Measurements from ENCODE around the gene CDH13. TPM values are rescaled to one million over a fixed set of nuclear protein-coding genes. Genes with fewer than 3 reads are reported as not detected.

Gene CDH13
- total RNA-seq, 1 experiment from 2014 or later: 0.56 TPM

GRCh38 chr16:83586036-83586435, 959.3 kb downstream of the CDH13 start:
- Histone ChIP-seq H3K36me3 (ENCODE audit: insufficient read depth, low read length) (no peaks in the 10 kb centered on the region), H3K4me3 (ENCODE audit: low read length) (no peak overlapping the region), H3K9me3 (ENCODE audit: low read length) (no peaks in the 10 kb centered on the region), H3K79me2 (ENCODE audit: low read length) (no peaks in the 10 kb centered on the region), H2AFZ (ENCODE audit: low read length) (no peak overlapping the region), H3K4me2 (ENCODE audit: low read depth, low read length, poor library complexity, severe bottlenecking) (no peak overlapping the region), H3K9ac (ENCODE audit: low read length) (no peak overlapping the region), H3K9me2 (replicated peaks; ENCODE audit: insufficient read depth, low read length) (no peaks in the 10 kb centered on the region), H4K20me1 (ENCODE audit: insufficient read depth, low read depth, low read length) (no peaks in the 10 kb centered on the region), H3K27me3 (ENCODE audit: low read length) (no peaks in the 10 kb centered on the region), H3K27ac (ENCODE audit: low read length) (no peak overlapping the region), H3K4me1 (ENCODE audit: low read length) (no peaks in the 10 kb centered on the region)
- no peak for DNase-seq

DNA sequence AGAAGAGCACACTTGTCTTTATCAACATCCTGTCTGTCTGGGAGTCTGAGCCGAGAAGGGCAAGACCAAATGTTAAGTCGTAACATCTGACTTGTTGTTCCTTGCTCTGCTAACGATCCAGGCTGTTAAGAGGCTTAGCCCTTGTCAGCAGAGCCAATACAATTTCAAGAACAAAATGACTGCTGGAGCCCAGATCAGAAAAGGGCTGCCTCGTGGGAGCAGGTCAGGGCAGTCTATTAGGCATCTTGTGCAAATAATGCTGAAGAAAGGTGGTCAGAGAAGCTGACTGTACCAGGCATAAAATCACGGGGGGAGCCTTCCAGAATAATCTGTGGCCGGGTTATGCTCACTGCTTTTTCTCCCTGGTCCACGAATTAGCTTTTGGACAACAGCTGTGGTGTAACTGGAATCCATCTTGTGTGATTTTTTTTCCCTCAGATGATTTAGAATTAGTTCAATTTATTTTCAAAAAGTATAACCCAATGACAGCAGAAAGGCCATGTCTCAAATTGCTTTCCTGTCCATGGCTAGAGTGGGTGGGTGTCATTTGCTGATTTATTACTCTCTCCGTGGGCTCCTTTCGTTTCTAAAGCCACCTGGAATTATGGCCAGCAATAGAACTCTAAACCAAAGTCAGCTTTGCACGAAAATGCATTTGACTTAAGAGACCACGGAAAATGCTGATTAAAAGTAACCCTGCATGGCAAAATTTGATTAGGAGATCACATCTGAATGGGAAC, 959.9 kb downstream of the CDH13 start:
- Histone ChIP-seq H3K4me3 (ENCODE audit: low read length) (no peak overlapping the region), H4K20me1 (ENCODE audit: insufficient read depth, low read depth, low read length) (no peaks in the 10 kb centered on the region), H3K4me2 (ENCODE audit: low read depth, low read length, poor library complexity, severe bottlenecking) (no peak overlapping the region), H3K9me3 (ENCODE audit: low read length) (no peaks in the 10 kb centered on the region), H3K36me3 (ENCODE audit: insufficient read depth, low read length) (no peaks in the 10 kb centered on the region), H3K4me1 (ENCODE audit: low read length) (no peaks in the 10 kb centered on the region), H3K27ac (ENCODE audit: low read length) (no peak overlapping the region), H3K79me2 (ENCODE audit: low read length) (no peaks in the 10 kb centered on the region), H3K9me2 (replicated peaks; ENCODE audit: insufficient read depth, low read length) (no peaks in the 10 kb centered on the region), H2AFZ (ENCODE audit: low read length) (no peak overlapping the region), H3K27me3 (ENCODE audit: low read length) (no peaks in the 10 kb centered on the region), H3K9ac (ENCODE audit: low read length) (no peak overlapping the region)
- DNase-seq: no peak

GRCh38 chr16:83587201-83587600, 960.4 kb downstream of the CDH13 start:
- Histone ChIP-seq H3K9me2 (replicated peaks; ENCODE audit: insufficient read depth, low read length) (no peaks in the 10 kb centered on the region), H3K27me3 (ENCODE audit: low read length) (no peaks in the 10 kb centered on the region), H3K4me3 (ENCODE audit: low read length) (no peak overlapping the region), H3K27ac (ENCODE audit: low read length) (no peak overlapping the region), H3K4me1 (ENCODE audit: low read length) (no peaks in the 10 kb centered on the region), H2AFZ (ENCODE audit: low read length) (no peak overlapping the region), H4K20me1 (ENCODE audit: insufficient read depth, low read depth, low read length) (no peaks in the 10 kb centered on the region), H3K9me3 (ENCODE audit: low read length) (no peaks in the 10 kb centered on the region), H3K4me2 (ENCODE audit: low read depth, low read length, poor library complexity, severe bottlenecking) (no peak overlapping the region), H3K79me2 (ENCODE audit: low read length) (no peaks in the 10 kb centered on the region), H3K36me3 (ENCODE audit: insufficient read depth, low read length) (no peaks in the 10 kb centered on the region), H3K9ac (ENCODE audit: low read length) (no peak overlapping the region)
- DNase-seq: no peak

DNA sequence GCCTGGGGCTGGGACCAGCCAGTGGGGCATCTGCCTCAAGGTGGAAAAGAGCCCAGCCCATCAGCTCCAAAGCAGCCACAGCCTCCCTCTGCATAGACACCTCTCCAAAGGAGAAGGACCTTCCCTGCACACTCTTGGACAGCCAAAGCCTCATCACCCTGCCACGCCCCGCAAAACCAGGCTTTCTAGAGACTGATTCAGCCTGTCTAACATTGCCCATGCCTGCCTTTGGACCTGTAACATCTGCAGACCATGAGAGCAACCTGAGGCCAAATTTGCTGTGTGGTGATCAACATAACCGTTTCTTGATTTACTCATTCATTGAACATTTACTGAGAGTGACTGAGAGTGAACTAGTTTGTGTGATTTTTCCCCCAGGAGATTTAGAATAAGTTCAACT, 961.3 kb downstream of the CDH13 start:
- no peak overlapping the region for H2AFZ ChIP-seq (ENCODE audit: low read length)
- no peak overlapping the region for H3K4me3 ChIP-seq (ENCODE audit: low read length)
- H3K4me1 ChIP-seq (ENCODE audit: low read length): no peaks in the 10 kb centered on the region

DNA sequence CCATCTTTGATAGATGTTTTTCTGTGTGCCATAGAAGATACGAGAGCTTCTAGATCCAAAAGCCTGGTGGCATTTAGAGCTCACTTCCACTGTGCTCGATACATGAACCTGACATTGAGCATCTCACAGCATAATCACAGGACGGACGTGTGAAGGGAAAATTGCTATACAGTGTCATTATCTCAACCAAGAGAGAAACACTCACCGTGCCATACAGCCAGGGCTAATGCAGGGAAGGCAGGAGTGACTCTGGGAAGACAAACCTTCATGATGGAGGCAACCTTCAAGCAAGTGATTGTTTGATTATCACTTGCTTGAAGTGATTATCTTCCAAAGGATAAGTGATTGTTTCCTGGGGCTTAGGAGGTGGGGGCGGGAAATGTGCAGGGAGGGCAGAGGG, 962.8 kb downstream of the CDH13 start:
- no peaks in the 10 kb centered on the region for H3K9me3 ChIP-seq (ENCODE audit: low read length)
- H3K4me3 ChIP-seq (ENCODE audit: low read length): no peak overlapping the region
- no peaks in the 10 kb centered on the region for H3K27me3 ChIP-seq (ENCODE audit: low read length)
- H3K27ac ChIP-seq (ENCODE audit: low read length): no peak overlapping the region
- no peak overlapping the region for H2AFZ ChIP-seq (ENCODE audit: low read length)
- no peaks in the 10 kb centered on the region for H4K20me1 ChIP-seq (ENCODE audit: insufficient read depth, low read depth, low read length)
- H3K36me3 ChIP-seq (ENCODE audit: insufficient read depth, low read length): no peaks in the 10 kb centered on the region
- no peak overlapping the region for H3K4me2 ChIP-seq (ENCODE audit: low read depth, low read length, poor library complexity, severe bottlenecking)
- H3K4me1 ChIP-seq (ENCODE audit: low read length): no peaks in the 10 kb centered on the region
- DNase-seq: no peak
- H3K9me2 ChIP-seq (replicated peaks; ENCODE audit: insufficient read depth, low read length): no peaks in the 10 kb centered on the region
- H3K79me2 ChIP-seq (ENCODE audit: low read length): no peaks in the 10 kb centered on the region
- no peak overlapping the region for H3K9ac ChIP-seq (ENCODE audit: low read length)

More for the DNA sequence above, 961.3 kb downstream of the CDH13 start:
- H3K9ac ChIP-seq (ENCODE audit: low read length): no peak overlapping the region
- no peaks in the 10 kb centered on the region for H4K20me1 ChIP-seq (ENCODE audit: insufficient read depth, low read depth, low read length)
- H3K4me2 ChIP-seq (ENCODE audit: low read depth, low read length, poor library complexity, severe bottlenecking): no peak overlapping the region
- no peaks in the 10 kb centered on the region for H3K79me2 ChIP-seq (ENCODE audit: low read length)
- H3K9me3 ChIP-seq (ENCODE audit: low read length): no peaks in the 10 kb centered on the region
- H3K9me2 ChIP-seq (replicated peaks; ENCODE audit: insufficient read depth, low read length): no peaks in the 10 kb centered on the region
- DNase-seq: no peak
- no peaks in the 10 kb centered on the region for H3K27me3 ChIP-seq (ENCODE audit: low read length)
- H3K36me3 ChIP-seq (ENCODE audit: insufficient read depth, low read length): no peaks in the 10 kb centered on the region
- H3K27ac ChIP-seq (ENCODE audit: low read length): no peak overlapping the region

- no peaks in the 10 kb centered on the region for H3K9me2 ChIP-seq (replicated peaks; ENCODE audit: insufficient read depth, low read length)
- no peaks in the 10 kb centered on the region for H3K79me2 ChIP-seq (ENCODE audit: low read length)
- H3K27ac ChIP-seq (ENCODE audit: low read length): no peak overlapping the region
- no peaks in the 10 kb centered on the region for H3K27me3 ChIP-seq (ENCODE audit: low read length)
- H3K4me1 ChIP-seq (ENCODE audit: low read length): no peaks in the 10 kb centered on the region
- no peak for DNase-seq
- no peak overlapping the region for H3K4me2 ChIP-seq (ENCODE audit: low read depth, low read length, poor library complexity, severe bottlenecking)
- no peak overlapping the region for H2AFZ ChIP-seq (ENCODE audit: low read length)
- no peaks in the 10 kb centered on the region for H3K9me3 ChIP-seq (ENCODE audit: low read length)
- no peaks in the 10 kb centered on the region for H3K36me3 ChIP-seq (ENCODE audit: insufficient read depth, low read length)
- no peak overlapping the region for H3K4me3 ChIP-seq (ENCODE audit: low read length)
- H3K9ac ChIP-seq (ENCODE audit: low read length): no peak overlapping the region
- H4K20me1 ChIP-seq (ENCODE audit: insufficient read depth, low read depth, low read length): no peaks in the 10 kb centered on the region
These were observed 966.0 kb downstream of the CDH13 start for GRCh38 chr16:83592778-83593177.

- Histone ChIP-seq H3K9ac (ENCODE audit: low read length) (no peak overlapping the region), H3K9me2 (replicated peaks; ENCODE audit: insufficient read depth, low read length) (no peaks in the 10 kb centered on the region), H3K79me2 (ENCODE audit: low read length) (no peaks in the 10 kb centered on the region), H3K36me3 (ENCODE audit: insufficient read depth, low read length) (no peaks in the 10 kb centered on the region), H3K27me3 (ENCODE audit: low read length) (no peaks in the 10 kb centered on the region), H3K4me3 (ENCODE audit: low read length) (no peak overlapping the region), H4K20me1 (ENCODE audit: insufficient read depth, low read depth, low read length) (no peaks in the 10 kb centered on the region), H2AFZ (ENCODE audit: low read length) (no peak overlapping the region), H3K4me1 (ENCODE audit: low read length) (no peaks in the 10 kb centered on the region), H3K27ac (ENCODE audit: low read length) (no peak overlapping the region), H3K9me3 (ENCODE audit: low read length) (no peaks in the 10 kb centered on the region), H3K4me2 (ENCODE audit: low read depth, low read length, poor library complexity, severe bottlenecking) (no peak overlapping the region)
- DNase-seq: no peak
These were observed 973.2 kb downstream of the CDH13 start for GRCh38 chr16:83599789-83600462.

DNA sequence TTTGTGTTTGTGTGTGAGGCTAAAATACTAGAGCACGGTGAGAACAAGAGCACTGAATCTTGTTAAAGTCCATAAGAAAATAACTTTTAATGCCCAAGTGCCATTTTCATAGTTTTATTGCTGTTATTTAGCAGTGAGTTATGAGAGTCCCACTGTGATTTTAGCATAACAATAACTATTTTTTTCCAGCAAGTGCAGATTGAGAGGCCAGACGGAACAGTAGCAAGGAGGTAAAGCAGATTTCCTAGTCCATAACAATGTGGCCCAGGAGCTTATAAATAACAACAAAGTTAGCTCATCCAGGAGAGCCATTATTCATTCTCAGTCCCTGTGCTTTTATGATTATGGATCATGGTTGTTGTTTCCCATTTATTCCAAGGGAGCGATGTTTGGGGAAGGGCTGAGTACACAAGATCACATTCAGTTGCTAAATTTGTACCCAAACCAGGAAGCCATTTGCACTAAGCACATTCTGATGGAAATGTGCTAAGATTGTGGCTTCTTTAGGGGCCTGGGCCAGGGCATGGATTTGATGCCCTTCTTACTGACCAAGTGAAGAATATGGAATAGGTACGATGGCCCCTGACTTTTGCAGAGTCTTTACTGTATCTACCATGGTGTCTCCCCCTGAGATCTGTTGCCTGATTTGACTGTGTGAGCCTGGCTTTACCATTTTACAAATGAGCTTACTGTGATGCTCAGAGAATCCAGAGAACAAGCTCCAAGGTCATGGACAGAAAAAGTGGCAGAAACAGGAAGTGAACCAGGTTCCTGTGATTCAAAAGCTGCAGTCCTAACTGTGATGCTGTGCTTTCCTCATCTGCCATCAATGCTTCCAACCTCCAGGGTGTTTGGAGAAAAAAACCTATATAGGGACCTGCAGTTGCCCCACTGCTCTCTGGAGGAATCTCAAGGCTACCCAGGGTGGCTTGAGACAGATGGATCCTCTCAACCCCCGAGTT, 976.3 kb downstream of the CDH13 start:
- no peaks in the 10 kb centered on the region for H3K9me3 ChIP-seq (ENCODE audit: low read length)
- no peak for DNase-seq
- H3K36me3 ChIP-seq (ENCODE audit: insufficient read depth, low read length): no peaks in the 10 kb centered on the region
- H3K79me2 ChIP-seq (ENCODE audit: low read length): no peaks in the 10 kb centered on the region
- H3K9me2 ChIP-seq (replicated peaks; ENCODE audit: insufficient read depth, low read length): no peaks in the 10 kb centered on the region
- no peaks in the 10 kb centered on the region for H4K20me1 ChIP-seq (ENCODE audit: insufficient read depth, low read depth, low read length)
- no peak overlapping the region for H3K4me2 ChIP-seq (ENCODE audit: low read depth, low read length, poor library complexity, severe bottlenecking)
- no peak overlapping the region for H2AFZ ChIP-seq (ENCODE audit: low read length)
- H3K4me3 ChIP-seq (ENCODE audit: low read length): no peak overlapping the region
- no peak overlapping the region for H3K9ac ChIP-seq (ENCODE audit: low read length)
- no peaks in the 10 kb centered on the region for H3K27me3 ChIP-seq (ENCODE audit: low read length)
- H3K27ac ChIP-seq (ENCODE audit: low read length): no peak overlapping the region
- H3K4me1 ChIP-seq (ENCODE audit: low read length): no peaks in the 10 kb centered on the region
